Heart right ventricle (tissue), 16 donors: ENCODE data around the gene ZNF292. TPM values are rescaled to one million over a fixed set of nuclear protein-coding genes. Genes with fewer than 3 reads are reported as not detected.

Experiments used
- ATAC-seq, 8 donors: fragments of 200-7000 bp; cut with Tn5 transposase; one replicate each; pipeline ENCODE4 v1.9.1; 2020; ENCODE audit warnings: mild to moderate bottlenecking in 8 of 8, moderate library complexity in 8 of 8, moderate number of reproducible peaks in 1 of 8
- DNase-seq, 2 donors: peaks; one replicate each; pipeline ENCODE4 v3.0.0-alpha.2; 2020
- H3K27ac ChIP-seq, 10 donors: fragments of 200-600 bp; sonication (generic) in 2 of 10; one replicate each; pipeline versions ENCODE4 v1.5.0 to v1.8.0; 2020 to 2022; ENCODE audit warnings: mild to moderate bottlenecking in 3 of 10
- H3K27me3 ChIP-seq, 7 donors: fragments of 200-600 bp; one replicate each; pipeline ENCODE4 v1.8.0; 2021 to 2022; ENCODE audit warnings: mild to moderate bottlenecking in 2 of 7
- H3K36me3 ChIP-seq, 9 donors: fragments of 200-600 bp; sonication (generic) in 1 of 9; one replicate each; pipeline versions ENCODE4 v1.5.0 to v1.8.0; 2020 to 2022; ENCODE audit warnings: mild to moderate bottlenecking in 2 of 9
- H3K4me1 ChIP-seq, 9 donors: fragments of 200-600 bp; sonication (generic) in 1 of 9; one replicate each; pipeline versions ENCODE4 v1.5.0 to v1.8.0; 2020 to 2022; ENCODE audit warnings: mild to moderate bottlenecking in 4 of 9
- H3K4me3 ChIP-seq, 10 donors: fragments of 200-600 bp; sonication (generic) in 2 of 10; one replicate each; pipeline versions ENCODE4 v1.5.0 to v1.8.0; 2020 to 2022; ENCODE audit warnings: mild to moderate bottlenecking in 7 of 10, moderate library complexity in 2 of 10
- H3K9me3 ChIP-seq, 11 donors: fragments of 200-600 bp in 10 of 11; sonication (generic) in 2 of 11; one replicate each; pipeline versions ENCODE4 v1.5.0 to v1.8.0; 2013 to 2022; ENCODE audit warnings: mild to moderate bottlenecking in 2 of 11, control low read depth in 1 of 11, moderate library complexity in 1 of 11
- CTCF ChIP-seq, 9 donors: fragments of 200-600 bp; sonication (generic) in 2 of 9; IDR thresholded peaks; one replicate each; pipeline versions ENCODE4 v1.5.0 to v1.8.0; 2021 to 2022; ENCODE audit warnings: antibody characterized with exemption in 9 of 9, mild to moderate bottlenecking in 5 of 9, moderate library complexity in 1 of 9
- WGBS, 2 donors: extraction: QIAGEN DNeasy Blood & Tissue Kit; methylation state at CpG; one replicate each; pipeline ENCODE4 v1.1.7; 2013; ENCODE audit warnings: inconsistent platforms in 1 of 2; 5-methylcytosine and 5-hydroxymethylcytosine counted together
- intact Hi-C, 10 donors: fragments of 100-400 bp; cut with DNase I; formaldehyde crosslinking; loops; one replicate each; pipeline versions ENCODE4 v1.11.1 to v1.14.2; 2022
- polyA plus RNA-seq, 2 donors: library from polyadenylated mRNA; stranded (reverse); fragments of 200-250 nt; gene quantifications; one replicate each; pipeline ENCODE4 v1.2.3, GENCODE V29; 2013
- total RNA-seq, 10 donors: library from RNA; stranded (reverse); fragmentation: NEBNext Ultra II Directional in 3 of 10; extraction: Animal tissue kit (Norgen Biotek cat#: 25700) in 3 of 10; gene quantifications; one replicate each; pipeline versions ENCODE4 v1.2.1 to v1.2.4, GENCODE V29; 2021 to 2023
- donor health status: Arrhythmogenic right ventricular cardiomyopathy.
- donor health status: ischemic (EF 13 %, LVEDD 7.1; RV severe dilation, severe dysfunction).
- donor health status: healthy with polysubstance abuse.
- donor health status: DM: no; HTN: yes; CAD: no.
- donor health status: DM: no; HTN: no; CAD: no.
- donor health status: ischemic (EF 25% LVEDD 6.9; RV normal size, moderate dysfunction).
- donor health status: ischemic (EF 25% LVEDD 5.7; RV mildly dilated, moderate dysfunction).
- donor health status: healthy.
- donor health status: DM: yes; HTN: yes; CAD: no.
- donor health status: Ischemic cardiomyopathy.
- donor health status: ischemic (EF 35%, LVEDD 5.7; RV mildly dilated, moderate dysfunction).
- donor health status: nonischemic (EF 11% LVEDD 7.7; RV severe dilation, severe dysfunction).
- donor health status: DM: yes; HTN: yes; CAD: no.
- donor health status: PGD.
- donor health status: ischemic (EF 29% LVEDD 5.4; RV normal size, mild dysfunction).
- donor health status: nonischemic (EF 23%, LVEDD 6.1; RV moderate dilation, normal function).

Gene ZNF292
- total and polyA plus RNA-seq, 12 donors: 1.9 to 38.2 (median 31.3) TPM

GRCh38 chr6:87242311-87242710 is 86.9 kb downstream of the ZNF292 start:
- 92 to 94% methylated on average over 4 of the region's 4 CpGs for WGBS, 2 donors
- no peak for ATAC-seq
- no peaks in the 10 kb centered on the region for H3K9me3 ChIP-seq
- no peaks in the 10 kb centered on the region for H3K4me1 ChIP-seq
- no peak overlapping the region for H3K27ac ChIP-seq
- TF ChIP-seq CTCF (IDR thresholded peaks at IDR 0.05): no peak
- intact Hi-C loops: loop anchor here in 1 of 10 donors (10.0 kb wide), 1 partner anchor 108 kb away; no protein-coding TSS in a partner anchor
- no peak overlapping the region for H3K4me3 ChIP-seq
- no peaks in the 10 kb centered on the region for H3K27me3 ChIP-seq
- DNase-seq: no peak
- peaks cover 0 to 85% (median 17%) of the 10 kb centered on the region in 9 donors for H3K36me3 ChIP-seq

- Histone ChIP-seq H3K9me3 (no peaks in the 10 kb centered on the region), H3K4me3 (no peak overlapping the region), H3K36me3 (peaks cover 0 to 87% (median 29%) of the 10 kb centered on the region in 9 donors), H3K4me1 (no peaks in the 10 kb centered on the region), H3K27ac (no peak overlapping the region), H3K27me3 (no peaks in the 10 kb centered on the region)
- TF ChIP-seq CTCF (IDR thresholded peaks at IDR 0.05): no peak
- no peak for DNase-seq
- ATAC-seq: no peak
- intact Hi-C loops: loop anchor here in 1 of 10 donors (10.0 kb wide), 1 partner anchor 109 kb away; no protein-coding TSS in a partner anchor
Observed at GRCh38 chr6:87243812-87244211, 88.4 kb downstream of the ZNF292 start.

GRCh38 chr6:87244380-87244779 is 89.0 kb downstream of the ZNF292 start:
- Histone ChIP-seq H3K4me1 (no peaks in the 10 kb centered on the region), H3K27me3 (no peaks in the 10 kb centered on the region), H3K9me3 (no peaks in the 10 kb centered on the region), H3K36me3 (peaks cover 0 to 93% (median 29%) of the 10 kb centered on the region in 9 donors), H3K27ac (no peak overlapping the region), H3K4me3 (no peak overlapping the region)
- DNase-seq: no peak
- no peak for ATAC-seq
- no peak for TF ChIP-seq CTCF (IDR thresholded peaks at IDR 0.05)
- intact Hi-C loops: loop anchor here in 1 of 10 donors (10.0 kb wide), 1 partner anchor 110 kb away; no protein-coding TSS in a partner anchor

- Histone ChIP-seq H3K27me3 (no peaks in the 10 kb centered on the region), H3K36me3 (peaks cover 0 to 98% (median 38%) of the 10 kb centered on the region in 9 donors), H3K4me1 (no peaks in the 10 kb centered on the region), H3K4me3 (no peak overlapping the region), H3K27ac (no peak overlapping the region), H3K9me3 (no peaks in the 10 kb centered on the region)
- DNase-seq: no peak
- ATAC-seq: no peak
- no peak for TF ChIP-seq CTCF (IDR thresholded peaks at IDR 0.05)
- intact Hi-C loops: loop anchor here in 1 of 10 donors (10.0 kb wide), 1 partner anchor 175 kb away; no protein-coding TSS in a partner anchor
Observed at GRCh38 chr6:87250019-87250418, 94.7 kb downstream of the ZNF292 start.
